HG03025 (cell line): ENCODE data around the gene P4HA2.
"Not testable (repeated sequence)": the region's sequence is repeated elsewhere in the genome, so short reads cannot be mapped to it uniquely, and the experiment has no call there.

ENCODE experiments used
- ATAC-seq: cut with Tn5 transposase; IDR thresholded peaks from one replicate; pipeline ENCODE4 v1.9.1; 2021; ENCODE audit warnings: mild to moderate bottlenecking, moderate library complexity; ENCODE audit not compliant: unreplicated experiment, low FRiP score

Gene P4HA2

DNA sequence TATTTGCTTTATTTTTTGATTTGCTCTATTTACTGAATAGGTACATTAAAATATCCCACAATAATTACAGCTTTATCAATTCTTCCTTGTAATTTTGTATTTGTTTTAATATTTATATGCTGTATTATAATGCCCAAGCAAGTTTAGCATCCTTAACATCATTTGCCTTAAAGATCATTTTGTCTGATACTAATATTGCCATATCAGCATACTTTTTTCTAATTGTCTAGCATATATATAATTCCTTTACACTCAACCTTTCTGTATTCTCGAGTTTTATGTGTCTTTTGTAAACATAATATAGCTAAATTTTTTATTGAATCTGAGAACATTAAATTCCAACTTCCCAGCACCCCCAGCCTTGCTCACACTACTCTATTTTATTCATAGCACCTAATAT lies 64.7 kb downstream of the P4HA2 start:
- ATAC-seq = no peak

DNA sequence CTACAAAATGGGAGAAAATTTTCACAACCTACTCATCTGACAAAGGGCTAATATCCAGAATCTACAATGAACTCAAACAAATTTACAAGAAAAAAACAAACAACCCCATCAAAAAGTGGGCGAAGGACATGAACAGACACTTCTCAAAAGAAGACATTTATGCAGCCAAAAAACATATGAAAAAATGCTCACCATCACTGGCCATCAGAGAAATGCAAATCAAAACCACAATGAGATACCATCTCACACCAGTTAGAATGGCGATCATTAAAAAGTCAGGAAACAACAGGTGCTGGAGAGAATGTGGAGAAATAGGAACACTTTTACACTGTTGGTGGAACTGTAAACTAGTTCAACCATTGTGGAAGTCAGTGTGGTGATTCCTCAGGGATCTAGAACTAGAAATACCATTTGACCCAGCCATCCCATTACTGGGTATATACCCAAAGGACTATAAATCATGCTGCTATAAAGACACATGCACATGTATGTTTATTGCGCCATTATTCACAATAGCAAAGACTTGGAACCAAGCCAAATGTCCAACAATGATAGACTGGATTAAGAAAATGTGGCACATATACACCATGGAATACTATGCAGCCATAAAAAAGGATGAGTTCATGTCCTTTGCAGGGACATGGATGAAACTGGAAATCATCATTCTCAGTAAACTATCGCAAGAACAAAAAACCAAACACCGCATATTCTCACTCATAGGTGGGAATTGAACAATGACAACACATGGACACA lies 65.9 kb downstream of the P4HA2 start:
- ATAC-seq = not testable (repeated sequence)

- no peak for ATAC-seq
Observed at GRCh38 chr5:132156413-132156812, 71.2 kb downstream of the P4HA2 start.

DNA sequence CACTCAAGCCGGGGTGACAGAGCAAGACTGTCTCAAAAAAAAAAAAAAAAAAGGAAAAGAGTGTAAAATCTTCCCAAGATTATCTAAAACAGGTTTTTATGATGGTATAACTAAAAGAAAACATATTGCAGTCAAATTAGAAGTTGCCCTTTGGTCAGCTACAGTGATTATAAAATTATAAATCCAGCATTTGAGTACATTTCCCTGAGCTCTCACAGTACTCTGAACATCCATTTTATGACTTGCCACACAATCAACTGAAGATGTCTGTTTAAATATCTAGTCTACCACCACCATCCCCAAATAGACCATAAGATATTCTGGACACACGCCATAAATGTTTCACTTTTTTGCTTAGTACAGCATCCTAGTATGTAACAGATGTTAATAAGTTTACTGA lies 77.1 kb downstream of the P4HA2 start:
- ATAC-seq = no peak

GRCh38 chr5:132147663-132148062 lies 80.0 kb downstream of the P4HA2 start:
- ATAC-seq = no peak

DNA sequence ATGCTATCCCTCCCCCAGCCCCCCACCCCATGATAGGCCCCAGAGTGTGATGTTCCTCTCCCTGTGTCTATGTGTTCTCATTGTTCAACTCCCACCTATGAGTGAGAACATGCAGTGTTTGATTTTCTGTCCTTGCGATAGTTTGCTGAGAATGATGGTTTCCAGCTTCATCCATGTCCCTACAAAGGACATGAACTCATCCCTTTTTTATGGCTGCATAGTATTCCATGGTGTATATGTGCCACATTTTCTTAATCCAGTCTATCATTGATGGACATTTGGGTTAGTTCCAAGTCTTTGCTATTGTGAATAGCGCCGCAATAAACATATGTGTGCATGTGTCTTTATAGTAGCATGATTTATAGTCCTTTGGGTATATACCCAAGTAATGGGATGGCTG lies 82.3 kb downstream of the P4HA2 start:
- not testable (repeated sequence) for ATAC-seq

DNA sequence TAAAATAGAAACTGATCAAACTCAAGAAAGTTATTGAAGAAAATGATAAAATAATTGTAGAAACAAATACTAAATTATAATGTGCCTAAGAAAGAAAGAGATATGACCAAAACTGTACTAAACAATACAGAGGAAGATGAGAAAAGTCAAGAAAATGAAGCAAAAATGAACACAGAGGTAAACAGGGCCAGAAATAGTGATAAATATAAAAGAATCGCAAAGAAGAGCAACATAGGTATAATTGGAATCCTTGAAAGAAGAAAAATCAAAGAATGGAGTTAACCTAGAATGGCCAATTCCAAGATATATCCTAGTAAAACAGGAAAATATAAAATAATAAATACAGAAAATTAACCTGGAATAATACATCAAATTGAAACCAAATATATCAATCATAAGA lies 84.5 kb downstream of the P4HA2 start:
- no peak for ATAC-seq

DNA sequence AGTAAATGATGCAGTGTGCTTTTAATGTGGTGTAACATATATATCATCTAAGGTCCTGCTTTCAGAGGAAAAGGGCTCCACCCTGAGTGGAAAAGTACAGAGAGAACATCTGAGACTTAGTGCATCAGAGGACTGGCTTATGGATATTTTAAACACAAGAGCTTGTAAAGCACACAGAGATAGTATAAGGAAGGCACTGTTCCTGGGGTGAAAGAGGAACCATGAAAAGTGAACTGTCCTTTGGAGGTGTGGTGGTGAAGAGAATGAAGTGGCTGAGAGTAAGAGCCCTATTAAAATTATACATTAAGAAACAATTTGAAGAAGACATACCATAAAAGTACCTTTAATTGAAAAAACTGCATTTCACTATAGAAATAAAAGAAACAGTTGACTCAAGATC lies 85.2 kb downstream of the P4HA2 start:
- no peak for ATAC-seq
